OCI-LY7 (cell line): Measurements from ENCODE around the gene GMDS. TPM values are rescaled to one million over a fixed set of nuclear protein-coding genes. Genes with fewer than 3 reads are reported as not detected.

Experiments used
- BruUV-seq: library from RNA; stranded (reverse); fragments of 400-500 nt; replicated peaks from 2 replicates; lab custom pipeline; 2021; lab: Mats Ljungman, UMichigan
- CTCF ChIA-PET: fragments of 300-600 bp; sonication (Branson Sonifier 250); formaldehyde crosslinking; loops from one replicate; lab custom pipeline; 2022; ENCODE audit warnings: antibody characterized with exemption; ENCODE audit not compliant: unreplicated experiment; lab: Charles Lee
- POLR2A ChIA-PET: fragments of 300-600 bp; sonication (Branson Sonifier 250); formaldehyde crosslinking; loops from one replicate; lab custom pipeline; 2022; ENCODE audit warnings: antibody characterized with exemption; lab: Charles Lee
- DNase-seq: peaks from one replicate; pipeline ENCODE4 v3.0.0-alpha.2; 2015; ENCODE audit warnings: low spot score
- H2AFZ ChIP-seq: fragments of 200-600 bp; sonication (generic), shearing (Covaris generic); 2 replicates; pipeline ENCODE4 v1.6.1; 2014; ENCODE audit warnings: mild to moderate bottlenecking, antibody characterized with exemption, low read length, moderate library complexity
- H3K27ac ChIP-seq: fragments of 200-600 bp; sonication (generic); 2 replicates; pipeline ENCODE4 v1.5.1; 2014; ENCODE audit warnings: mixed run types, low read depth, mild to moderate bottlenecking, moderate library complexity, low read length, inconsistent platforms; ENCODE audit not compliant: poor library complexity, severe bottlenecking
- H3K36me3 ChIP-seq: fragments of 200-600 bp; sonication (generic); 2 replicates; pipeline ENCODE4 v1.6.1; 2014; ENCODE audit warnings: mild to moderate bottlenecking, antibody characterized with exemption, low read length, moderate library complexity, mixed read lengths; ENCODE audit not compliant: insufficient read depth
- H3K4me1 ChIP-seq: fragments of 200-600 bp; sonication (generic); 2 replicates; pipeline ENCODE4 v1.5.1; 2014; ENCODE audit warnings: mild to moderate bottlenecking, low read length; ENCODE audit not compliant: insufficient read depth, poor library complexity, severe bottlenecking
- H3K4me2 ChIP-seq: fragments of 200-600 bp; sonication (generic); 2 replicates; pipeline ENCODE4 v1.6.1; 2014; ENCODE audit warnings: mild to moderate bottlenecking, low read length
- H3K4me3 ChIP-seq: fragments of 200-600 bp; sonication (generic); 2 replicates; pipeline ENCODE4 v1.5.1; 2014; ENCODE audit warnings: mild to moderate bottlenecking, low read depth, low read length; ENCODE audit not compliant: poor library complexity, severe bottlenecking
- H3K79me2 ChIP-seq: fragments of 200-600 bp; sonication (generic); 2 replicates; pipeline ENCODE4 v1.6.1; 2016; ENCODE audit warnings: low read depth, mild to moderate bottlenecking, low read length, moderate library complexity, mixed read lengths; ENCODE audit not compliant: insufficient read depth
- H3K9me2 ChIP-seq: fragments of 200-600 bp; sonication (generic); 2 replicates; pipeline ENCODE4 v1.6.1; 2016; ENCODE audit warnings: mild to moderate bottlenecking, low read length, mixed read lengths; ENCODE audit not compliant: insufficient read depth
- H3K9me3 ChIP-seq: fragments of 200-600 bp; sonication (generic); 2 replicates; pipeline ENCODE4 v1.6.1; 2014; ENCODE audit warnings: mild to moderate bottlenecking, mixed run types, low read length, mixed read lengths
- H4K20me1 ChIP-seq: fragments of 200-600 bp; sonication (generic); 2 replicates; pipeline ENCODE4 v1.6.1; 2014; ENCODE audit warnings: mild to moderate bottlenecking, antibody characterized with exemption, low read length, moderate library complexity, mixed read lengths; ENCODE audit not compliant: insufficient read depth
- EZH2phosphoT487 ChIP-seq: fragments of 200-600 bp; sonication (generic); IDR thresholded peaks from 2 replicates; pipeline ENCODE4 v1.6.1; 2018; ENCODE audit warnings: low read depth, borderline replicate concordance, mild to moderate bottlenecking, mixed run types, antibody characterized with exemption, low read length, moderate library complexity, mixed read lengths
- intact Hi-C: fragments of 100-400 bp; cut with micrococcal nuclease; formaldehyde crosslinking; loops from one replicate; pipeline ENCODE4 v1.10.0; 2022; ENCODE audit not compliant: unreplicated experiment
- total RNA-seq, 2 experiments: library from RNA; depleted of rRNA in 1 of 2; stranded (reverse); fragments of >200 nt in 1 of 2; shearing (Covaris generic) in 1 of 2; gene quantifications; 2 replicates each; pipeline ENCODE4 v1.2.3, GENCODE V29; 2014 to 2022
- TF ChIP-seq, protein P1 (sequence below): fragments of 200-600 bp; sonication (generic); conservative IDR thresholded peaks from 2 replicates; pipeline ENCODE4 v1.5.1; 2014; ENCODE audit warnings: mild to moderate bottlenecking, antibody characterized with exemption, low read length, moderate library complexity, mixed read lengths

GMDS gene
- total RNA-seq, 2 experiments from 2014 or later = 9.9 to 26.8 TPM

DNA sequence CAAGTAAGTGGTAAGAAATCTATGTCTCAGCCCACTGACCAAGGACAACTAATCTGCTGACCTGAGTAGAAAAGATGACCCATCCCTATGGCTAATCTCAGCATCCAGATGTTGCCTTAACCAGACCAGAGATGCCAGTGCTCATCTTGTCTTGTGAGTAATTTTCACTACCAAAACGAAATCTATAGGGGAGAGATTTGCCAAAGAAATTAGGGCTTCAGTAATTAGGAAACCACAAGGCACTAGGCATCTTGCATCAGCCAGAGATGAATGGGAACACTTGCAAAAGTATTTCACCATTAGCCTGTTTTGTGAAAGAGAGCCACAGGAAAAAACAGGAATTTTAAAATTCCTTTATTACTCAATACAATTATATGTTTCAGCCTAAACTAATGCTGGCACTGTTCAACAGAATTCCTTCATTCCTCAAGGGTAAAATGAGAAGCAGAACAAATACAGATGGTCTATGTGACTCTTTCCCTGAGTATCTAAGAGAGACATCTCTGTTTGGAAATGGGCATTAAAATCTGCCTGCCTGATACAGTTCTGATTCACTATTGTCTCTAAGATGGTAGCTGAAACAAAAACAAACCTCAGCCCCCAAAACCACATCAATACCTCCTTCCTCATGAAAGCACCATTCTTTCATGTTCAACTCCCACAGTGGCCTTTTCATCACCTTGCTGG is 87.8 kb downstream of the GMDS start:
- no TSS peak for BruUV-seq

GRCh38 chr6:2155206-2155605 is 90.2 kb downstream of the GMDS start:
- intact Hi-C loops = no loop called here
- BruUV-seq = no TSS peak
- Histone ChIP-seq H2AFZ (no peak overlapping the region), H3K4me2 (no peak overlapping the region), H3K4me1 (no peaks in the 10 kb centered on the region), H4K20me1 (peaks cover 12% of the 10 kb centered on the region), H3K27ac (no peak overlapping the region), H3K79me2 (no peaks in the 10 kb centered on the region), H3K9me2 (no peaks in the 10 kb centered on the region), H3K4me3 (no peak overlapping the region), H3K9me3 (no peaks in the 10 kb centered on the region), H3K36me3 (no peaks in the 10 kb centered on the region)
- POLR2A ChIA-PET = no interaction called here
- TF ChIP-seq, protein P1, sequence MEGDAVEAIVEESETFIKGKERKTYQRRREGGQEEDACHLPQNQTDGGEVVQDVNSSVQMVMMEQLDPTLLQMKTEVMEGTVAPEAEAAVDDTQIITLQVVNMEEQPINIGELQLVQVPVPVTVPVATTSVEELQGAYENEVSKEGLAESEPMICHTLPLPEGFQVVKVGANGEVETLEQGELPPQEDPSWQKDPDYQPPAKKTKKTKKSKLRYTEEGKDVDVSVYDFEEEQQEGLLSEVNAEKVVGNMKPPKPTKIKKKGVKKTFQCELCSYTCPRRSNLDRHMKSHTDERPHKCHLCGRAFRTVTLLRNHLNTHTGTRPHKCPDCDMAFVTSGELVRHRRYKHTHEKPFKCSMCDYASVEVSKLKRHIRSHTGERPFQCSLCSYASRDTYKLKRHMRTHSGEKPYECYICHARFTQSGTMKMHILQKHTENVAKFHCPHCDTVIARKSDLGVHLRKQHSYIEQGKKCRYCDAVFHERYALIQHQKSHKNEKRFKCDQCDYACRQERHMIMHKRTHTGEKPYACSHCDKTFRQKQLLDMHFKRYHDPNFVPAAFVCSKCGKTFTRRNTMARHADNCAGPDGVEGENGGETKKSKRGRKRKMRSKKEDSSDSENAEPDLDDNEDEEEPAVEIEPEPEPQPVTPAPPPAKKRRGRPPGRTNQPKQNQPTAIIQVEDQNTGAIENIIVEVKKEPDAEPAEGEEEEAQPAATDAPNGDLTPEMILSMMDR = no peak
- TF ChIP-seq EZH2phosphoT487 = no peak
- no peak for DNase-seq
- CTCF ChIA-PET = no interaction called here

More for the DNA sequence above, 87.8 kb downstream of the GMDS start:
- ChIA-PET POLR2A (no interaction called here), CTCF (no interaction called here)
- Histone ChIP-seq H3K36me3 (no peaks in the 10 kb centered on the region), H4K20me1 (peaks cover 12% of the 10 kb centered on the region), H3K4me2 (no peak overlapping the region), H3K79me2 (no peaks in the 10 kb centered on the region), H3K9me2 (no peaks in the 10 kb centered on the region), H3K27ac (no peak overlapping the region), H3K4me3 (no peak overlapping the region), H2AFZ (no peak overlapping the region), H3K9me3 (no peaks in the 10 kb centered on the region), H3K4me1 (no peaks in the 10 kb centered on the region)
- intact Hi-C loops = no loop called here
- TF ChIP-seq, protein P1 = no peak
- no peak for TF ChIP-seq EZH2phosphoT487
- DNase-seq = no peak

- TF ChIP-seq EZH2phosphoT487 = no peak
- TF ChIP-seq, protein P1 = no peak
- Histone ChIP-seq H3K4me3 (no peak overlapping the region), H3K79me2 (no peaks in the 10 kb centered on the region), H3K9me2 (no peaks in the 10 kb centered on the region), H3K4me1 (no peaks in the 10 kb centered on the region), H4K20me1 (peaks cover 5% of the 10 kb centered on the region), H3K9me3 (no peaks in the 10 kb centered on the region), H3K4me2 (no peak overlapping the region), H3K27ac (no peak overlapping the region), H3K36me3 (no peaks in the 10 kb centered on the region), H2AFZ (no peak overlapping the region)
- intact Hi-C loops = no loop called here
- ChIA-PET CTCF (no interaction called here), POLR2A (no interaction called here)
- BruUV-seq = no TSS peak
- no peak for DNase-seq
Measured at GRCh38 chr6:2149361-2150006, 95.9 kb downstream of the GMDS start.
